ENCODE results near the gene EFNA2.

EFNA2 gene

GRCh38 chr19:1284979-1285736 lies 515 bp upstream of the EFNA2 start:
- no peak for DNase-seq

- no peak for DNase-seq
These were observed 1.0 kb downstream of the EFNA2 start for GRCh38 chr19:1286487-1287353.

GRCh38 chr19:1287354-1288225 lies 1.9 kb downstream of the EFNA2 start:
- no peak for DNase-seq

- no peak for DNase-seq
These were observed 2.5 kb downstream of the EFNA2 start for GRCh38 chr19:1288226-1288612.

- DNase-seq, result no peak
These were observed 3.4 kb downstream of the EFNA2 start for GRCh38 chr19:1288833-1289685.

GRCh38 chr19:1289686-1290025 lies 4.0 kb downstream of the EFNA2 start:
- no peak for DNase-seq

- no peak for DNase-seq
These were observed 4.6 kb downstream of the EFNA2 start for GRCh38 chr19:1290196-1290702.

GRCh38 chr19:1290703-1291651 lies 5.3 kb downstream of the EFNA2 start:
- no peak for DNase-seq

GRCh38 chr19:1291761-1292418 lies 6.2 kb downstream of the EFNA2 start:
- no peak for DNase-seq

- DNase-seq, result no peak
These were observed 6.9 kb downstream of the EFNA2 start for GRCh38 chr19:1292419-1293151.

GRCh38 chr19:1293782-1294604 lies 8.3 kb downstream of the EFNA2 start:
- DNase-seq, result no peak

GRCh38 chr19:1294688-1295087 lies 9.0 kb downstream of the EFNA2 start:
- no peak for DNase-seq

GRCh38 chr19:1295169-1296012 lies 9.7 kb downstream of the EFNA2 start:
- no peak for DNase-seq

GRCh38 chr19:1296078-1296477 lies 10.4 kb downstream of the EFNA2 start:
- DNase-seq, result no peak

GRCh38 chr19:1296575-1297271 lies 11.1 kb downstream of the EFNA2 start:
- DNase-seq, result no peak

- no peak for DNase-seq
These were observed 12.6 kb downstream of the EFNA2 start for GRCh38 chr19:1298235-1298634.

GRCh38 chr19:1299801-1300200 lies 14.1 kb downstream of the EFNA2 start:
- no peak for DNase-seq

Data from NCI-H226 (cell line).